ENCODE measurements around the gene PKD2L1.

The PKD2L1 gene

DNA sequence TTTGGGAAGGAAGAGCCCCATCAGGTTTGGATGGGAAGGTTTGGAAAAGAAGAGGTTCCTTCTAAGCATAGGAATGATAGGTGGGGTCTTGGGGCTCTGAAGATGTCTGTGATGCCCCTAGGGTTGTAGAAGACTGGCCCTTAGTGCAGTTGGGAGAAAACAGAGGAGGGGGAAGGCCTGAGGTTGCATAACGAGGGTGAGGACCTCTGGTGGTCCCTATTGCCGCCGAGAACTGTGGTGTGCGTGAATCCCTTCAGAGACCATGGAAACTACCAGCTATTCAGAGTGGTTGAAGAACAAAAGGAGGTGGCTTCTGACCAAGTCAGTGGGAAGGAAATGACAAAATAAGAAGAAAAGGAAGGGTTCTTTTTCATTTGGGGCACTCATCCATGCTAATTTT is 3.1 kb upstream of the PKD2L1 start:
- no peak overlapping the region for H3K4me3 ChIP-seq (ENCODE audit: low read depth, low read length)
- TF ChIP-seq, protein P1, sequence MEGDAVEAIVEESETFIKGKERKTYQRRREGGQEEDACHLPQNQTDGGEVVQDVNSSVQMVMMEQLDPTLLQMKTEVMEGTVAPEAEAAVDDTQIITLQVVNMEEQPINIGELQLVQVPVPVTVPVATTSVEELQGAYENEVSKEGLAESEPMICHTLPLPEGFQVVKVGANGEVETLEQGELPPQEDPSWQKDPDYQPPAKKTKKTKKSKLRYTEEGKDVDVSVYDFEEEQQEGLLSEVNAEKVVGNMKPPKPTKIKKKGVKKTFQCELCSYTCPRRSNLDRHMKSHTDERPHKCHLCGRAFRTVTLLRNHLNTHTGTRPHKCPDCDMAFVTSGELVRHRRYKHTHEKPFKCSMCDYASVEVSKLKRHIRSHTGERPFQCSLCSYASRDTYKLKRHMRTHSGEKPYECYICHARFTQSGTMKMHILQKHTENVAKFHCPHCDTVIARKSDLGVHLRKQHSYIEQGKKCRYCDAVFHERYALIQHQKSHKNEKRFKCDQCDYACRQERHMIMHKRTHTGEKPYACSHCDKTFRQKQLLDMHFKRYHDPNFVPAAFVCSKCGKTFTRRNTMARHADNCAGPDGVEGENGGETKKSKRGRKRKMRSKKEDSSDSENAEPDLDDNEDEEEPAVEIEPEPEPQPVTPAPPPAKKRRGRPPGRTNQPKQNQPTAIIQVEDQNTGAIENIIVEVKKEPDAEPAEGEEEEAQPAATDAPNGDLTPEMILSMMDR (IDR thresholded peaks at IDR 0.05; ENCODE audit: control insufficient read depth, extremely low read depth, insufficient read depth), result no peak
- no peak for DNase-seq (ENCODE audit: low read depth)

DNA sequence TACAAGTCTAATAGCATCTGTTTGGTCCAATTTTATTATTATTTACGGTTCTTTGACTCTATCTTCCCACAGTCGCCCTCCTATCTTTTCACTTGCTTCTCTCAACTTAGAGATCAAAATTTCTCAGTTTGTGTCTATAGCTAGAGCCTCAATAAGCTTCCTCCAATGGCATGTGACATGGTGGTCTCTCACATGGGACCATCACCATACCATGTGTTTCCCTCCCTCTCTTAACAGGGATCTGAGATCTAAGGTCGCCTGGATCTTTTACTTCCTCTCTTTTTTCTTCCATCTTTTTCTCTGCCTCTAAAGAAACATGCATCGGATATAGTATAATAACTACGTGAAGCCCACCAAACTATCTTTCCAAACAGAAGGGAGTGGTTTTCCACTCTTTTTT is 1.8 kb downstream of the PKD2L1 start:
- H3K4me3 ChIP-seq (ENCODE audit: low read depth, low read length), result no peak overlapping the region
- DNase-seq (ENCODE audit: low read depth), result no peak
- TF ChIP-seq, protein P1 (IDR thresholded peaks at IDR 0.05; ENCODE audit: control insufficient read depth, extremely low read depth, insufficient read depth), result no peak

DNA sequence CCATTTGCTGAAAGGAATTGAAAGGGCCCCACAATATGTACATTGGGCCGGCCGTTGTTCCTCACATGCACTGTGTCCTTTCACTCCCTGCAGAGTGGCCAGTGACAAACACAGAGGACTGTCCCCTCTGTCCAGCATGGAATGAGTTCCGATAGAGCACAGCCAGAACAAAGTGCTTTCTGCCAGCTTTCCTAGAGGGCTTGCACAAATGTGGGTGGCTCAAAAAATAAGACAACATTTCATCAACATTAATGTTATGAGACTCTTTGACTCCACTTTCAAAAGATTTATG is 2.4 kb downstream of the PKD2L1 start:
- TF ChIP-seq, protein P1 (IDR thresholded peaks at IDR 0.05; ENCODE audit: control insufficient read depth, extremely low read depth, insufficient read depth), result no peak
- H3K4me3 ChIP-seq (ENCODE audit: low read depth, low read length), result no peak overlapping the region
- DNase-seq (ENCODE audit: low read depth), result no peak

DNA sequence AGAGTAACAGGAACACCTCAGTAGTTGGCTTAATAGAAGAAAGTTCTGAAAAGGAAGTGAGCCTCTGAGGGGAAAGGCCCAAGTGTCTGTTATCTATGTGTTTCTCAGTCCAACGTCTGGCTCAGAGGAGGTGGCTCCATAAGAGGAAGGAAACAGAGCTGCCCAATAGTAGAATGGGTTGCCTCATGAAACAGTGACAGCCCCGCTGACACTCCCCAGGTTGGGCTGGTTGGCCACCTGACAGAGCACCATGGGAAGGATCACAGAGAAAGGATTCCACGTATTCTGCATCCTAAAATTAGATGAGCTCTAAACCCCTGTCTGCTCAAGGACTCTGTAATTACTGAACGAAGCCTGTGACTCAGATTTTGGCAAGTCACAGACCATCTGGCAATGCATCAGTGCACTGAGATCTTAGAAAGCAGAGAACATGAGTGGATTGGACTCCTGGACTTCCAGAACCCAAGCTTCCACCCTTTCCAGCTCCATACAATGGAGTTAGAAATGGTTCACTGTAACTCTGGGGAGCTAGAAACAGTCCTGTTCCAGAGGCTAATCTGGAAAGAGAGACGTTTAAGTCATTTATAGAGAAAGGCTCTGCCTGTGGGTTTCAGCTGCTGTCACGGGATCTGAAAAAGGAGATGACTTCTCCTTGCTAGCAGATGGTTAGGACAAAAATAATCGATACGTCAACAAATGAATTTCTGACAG is 2.9 kb downstream of the PKD2L1 start:
- no peak for DNase-seq (ENCODE audit: low read depth)
- TF ChIP-seq, protein P1 (IDR thresholded peaks at IDR 0.05; ENCODE audit: control insufficient read depth, extremely low read depth, insufficient read depth), result no peak
- H3K4me3 ChIP-seq (ENCODE audit: low read depth, low read length), result no peak overlapping the region

DNA sequence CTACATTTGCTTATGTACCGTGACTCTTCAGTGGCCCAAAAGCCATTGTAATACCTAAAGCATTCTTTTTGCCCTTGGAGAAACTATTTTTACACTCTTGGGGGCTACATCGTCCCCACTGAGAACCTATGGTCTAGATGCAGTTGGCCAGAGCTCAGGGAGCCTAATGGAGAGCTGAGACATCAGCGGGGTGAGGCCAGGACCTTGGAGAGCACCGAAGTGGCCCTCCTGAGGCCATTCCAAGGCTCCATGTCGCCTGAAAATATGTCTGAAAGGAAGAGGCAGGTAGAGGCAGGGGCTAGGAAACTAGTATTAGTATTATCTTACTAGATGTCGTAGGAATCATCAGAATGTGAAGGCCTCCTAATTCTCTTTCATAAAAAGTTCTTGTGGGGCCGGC is 4.9 kb downstream of the PKD2L1 start:
- DNase-seq (ENCODE audit: low read depth), result no peak
- H3K4me3 ChIP-seq (ENCODE audit: low read depth, low read length), result no peak overlapping the region
- TF ChIP-seq, protein P1 (IDR thresholded peaks at IDR 0.05; ENCODE audit: control insufficient read depth, extremely low read depth, insufficient read depth), result no peak

DNA sequence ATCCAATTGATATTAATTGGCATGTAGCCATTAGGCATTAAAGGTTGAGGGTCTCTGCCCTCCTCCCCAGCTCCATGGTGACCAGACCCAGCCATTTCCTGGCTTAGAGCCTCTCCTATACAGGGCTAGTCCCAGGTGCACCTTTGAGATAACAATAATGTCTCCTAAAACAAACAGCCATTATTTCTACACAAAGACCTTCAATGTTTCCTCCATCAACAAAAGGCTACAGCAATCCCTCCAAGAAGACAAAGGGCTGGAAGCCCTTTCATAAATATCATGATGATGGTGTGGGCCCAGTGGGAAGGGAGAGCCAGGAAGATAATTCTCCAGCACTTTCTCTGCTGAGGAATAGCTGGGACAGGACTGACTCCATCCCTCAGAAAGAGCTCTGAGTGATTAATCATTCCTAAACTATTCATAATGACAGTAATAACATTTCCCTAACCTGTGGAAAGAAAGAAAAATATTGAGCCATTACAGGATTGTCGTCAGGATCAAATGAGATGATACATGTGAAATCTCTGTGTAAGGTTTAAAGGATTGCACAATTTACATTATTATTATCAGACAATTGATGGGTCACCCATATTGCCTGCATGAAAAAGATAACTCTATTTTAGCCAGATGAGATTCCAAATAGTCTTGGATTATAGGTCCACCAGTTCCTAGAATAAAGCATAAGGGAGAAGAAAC is 10.2 kb downstream of the PKD2L1 start:
- TF ChIP-seq, protein P1 (IDR thresholded peaks at IDR 0.05; ENCODE audit: control insufficient read depth, extremely low read depth, insufficient read depth), result no peak
- H3K4me3 ChIP-seq (ENCODE audit: low read depth, low read length), result no peak overlapping the region
- no peak for DNase-seq (ENCODE audit: low read depth)

DNA sequence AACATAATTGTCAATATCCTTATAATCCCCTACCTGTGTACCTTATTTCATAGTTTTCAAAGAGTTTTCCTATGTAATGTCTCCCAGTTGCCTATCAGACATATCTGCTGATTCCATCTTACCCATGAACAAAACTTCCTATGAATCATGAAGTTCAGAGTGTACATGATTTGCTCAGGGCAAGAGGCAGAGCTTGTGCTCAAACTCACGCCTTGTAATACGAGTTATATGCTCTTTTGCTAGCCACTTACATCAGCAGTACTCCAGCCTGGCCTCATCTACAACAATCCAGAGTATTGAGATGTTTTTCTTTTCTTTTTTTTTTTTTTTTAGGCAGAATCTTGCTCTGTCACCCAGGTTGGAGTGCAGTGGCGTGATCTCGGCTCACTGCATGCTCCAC is 11.8 kb downstream of the PKD2L1 start:
- H3K4me3 ChIP-seq (ENCODE audit: low read depth, low read length), result no peak overlapping the region
- no peak for DNase-seq (ENCODE audit: low read depth)
- TF ChIP-seq, protein P1 (IDR thresholded peaks at IDR 0.05; ENCODE audit: control insufficient read depth, extremely low read depth, insufficient read depth), result no peak

All from LNCaP clone FGC (cell line).